GM19438 (cell line): ENCODE results near the gene DIPK1A.
"Not testable (repeated sequence)": the region's sequence is repeated elsewhere in the genome, so short reads cannot be mapped to it uniquely, and the experiment has no call there.

ENCODE experiments used
- ATAC-seq: cut with Tn5 transposase; IDR thresholded peaks from one replicate; pipeline ENCODE4 v1.9.1; 2021; ENCODE audit warnings: low read depth; ENCODE audit not compliant: unreplicated experiment

The DIPK1A gene

GRCh38 chr1:92980732-92981647 lies 19.7 kb upstream of the DIPK1A start:
- peak; percentile 55 for ATAC-seq

- peak; percentile 78 for ATAC-seq
These were observed 14.4 kb upstream of the DIPK1A start for GRCh38 chr1:92975551-92976232.

- ATAC-seq: not testable (repeated sequence)
These were observed 12.8 kb upstream of the DIPK1A start for GRCh38 chr1:92974112-92974511.

DNA sequence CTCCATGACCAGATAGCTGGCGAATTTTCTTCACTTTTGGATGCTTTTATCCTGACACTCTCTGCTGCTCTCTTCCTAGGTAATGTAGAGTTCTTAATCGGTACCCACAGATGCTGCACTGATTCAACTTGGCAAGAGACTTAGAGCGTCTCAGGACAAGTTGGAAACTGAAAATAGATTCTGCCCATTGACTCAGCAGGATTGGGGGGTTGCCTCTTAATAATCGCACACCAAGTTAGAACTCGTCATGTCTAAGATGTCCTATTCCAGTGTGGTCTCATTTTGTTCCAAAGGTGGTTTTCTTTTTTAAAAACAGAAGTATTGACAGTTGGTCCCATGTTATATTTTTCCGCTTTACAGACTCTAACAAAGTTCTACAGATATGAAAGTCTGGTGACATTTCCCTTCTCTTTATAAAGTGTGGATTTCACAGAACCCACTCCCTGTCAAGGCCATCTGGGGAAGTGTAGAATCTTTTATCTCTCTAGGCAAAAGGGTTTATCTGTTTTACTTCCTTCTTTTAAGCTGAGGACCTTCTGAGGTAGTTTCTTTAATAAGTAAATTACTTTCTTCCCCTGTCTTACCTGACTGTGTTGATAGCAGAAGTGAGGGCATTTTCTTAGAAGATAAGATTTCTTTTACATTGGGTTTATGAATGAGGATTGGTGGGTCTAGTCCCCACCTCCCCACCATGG lies 12.1 kb upstream of the DIPK1A start:
- no peak for ATAC-seq

- ATAC-seq: no peak
These were observed 11.3 kb upstream of the DIPK1A start for GRCh38 chr1:92972409-92973129.

DNA sequence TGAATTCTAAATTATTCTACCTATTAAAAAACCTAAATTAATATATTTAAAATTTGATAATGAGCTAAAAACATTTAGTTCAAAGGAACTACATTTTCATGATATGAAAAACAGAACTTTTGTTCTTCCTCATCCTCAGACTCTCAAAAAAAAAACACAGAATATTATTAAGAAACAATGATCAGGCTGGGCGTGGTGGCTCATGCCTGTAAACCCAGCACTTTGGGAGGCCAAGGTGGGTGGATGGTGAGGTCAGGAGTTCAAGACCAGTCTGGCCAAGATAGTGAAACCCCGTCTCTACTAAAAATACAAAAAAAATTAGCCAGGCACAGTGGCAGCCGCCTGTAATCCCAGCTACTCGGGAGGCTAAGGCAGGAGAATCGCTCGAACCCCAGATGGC lies 10.7 kb upstream of the DIPK1A start:
- not testable (repeated sequence) for ATAC-seq

GRCh38 chr1:92970990-92971689 lies 9.9 kb upstream of the DIPK1A start:
- no peak for ATAC-seq

- no peak for ATAC-seq
These were observed 8.3 kb upstream of the DIPK1A start for GRCh38 chr1:92969517-92969916.

DNA sequence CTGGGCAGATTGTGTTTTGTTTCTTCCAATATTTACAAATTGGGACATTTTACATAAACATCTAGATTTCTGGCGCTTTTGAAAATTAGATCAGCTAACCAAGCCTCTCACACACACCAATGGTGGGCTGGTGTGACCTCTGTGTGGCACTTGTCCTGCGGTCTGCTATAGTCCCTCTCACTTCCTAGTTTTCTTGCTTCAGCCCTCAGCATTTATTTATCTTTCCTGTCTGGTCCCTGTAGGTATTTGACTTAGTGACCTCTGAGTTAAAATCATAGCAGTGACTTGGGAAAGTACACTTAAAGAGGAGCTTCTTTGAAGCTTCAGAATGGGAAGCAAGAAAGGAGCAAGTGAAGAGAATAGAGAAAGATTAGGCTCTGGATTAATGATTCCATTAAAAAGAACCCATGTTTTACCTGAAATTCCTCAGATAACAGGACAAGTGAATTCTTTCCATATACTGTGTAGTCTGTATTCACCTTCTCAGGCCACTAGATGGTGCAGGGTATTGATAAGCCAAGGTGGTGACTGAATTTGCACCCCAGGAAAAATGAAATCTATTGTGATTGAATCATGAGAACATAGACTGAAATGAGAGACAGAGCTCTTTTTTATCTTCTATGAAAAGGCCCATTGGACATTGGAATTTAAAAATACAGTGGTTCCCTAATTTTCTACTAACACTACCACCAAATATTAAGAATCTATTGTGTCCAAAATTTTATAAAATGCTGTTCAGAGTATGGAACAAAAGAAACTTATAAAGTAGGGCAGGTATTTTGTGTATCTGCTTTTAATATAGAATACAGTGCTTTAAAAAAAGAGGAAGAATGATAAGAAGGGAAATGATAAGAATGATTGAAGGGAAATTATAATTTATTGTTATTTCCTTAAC lies 7.1 kb upstream of the DIPK1A start:
- ATAC-seq: peak; percentile 62

DNA sequence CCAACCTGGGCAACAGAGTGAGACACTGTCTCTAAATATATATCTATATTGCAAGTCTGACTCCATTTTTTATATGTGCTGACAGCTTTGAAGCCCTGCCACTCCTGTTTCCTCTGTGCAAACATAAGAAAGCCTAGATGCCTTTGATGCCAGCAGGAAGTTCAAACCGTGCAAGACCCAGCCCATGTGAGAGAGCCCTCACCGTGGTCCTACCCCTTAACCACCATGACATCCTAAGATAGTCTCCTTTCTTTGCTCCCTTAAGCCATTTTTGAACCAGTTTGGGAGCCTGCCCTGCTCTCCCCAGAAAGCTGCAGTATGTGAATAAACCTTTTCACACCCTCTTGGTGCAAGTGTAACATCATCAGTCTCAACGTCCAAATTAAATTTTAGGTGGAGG lies 3.7 kb upstream of the DIPK1A start:
- ATAC-seq: no peak

- no peak for ATAC-seq
These were observed 3.1 kb upstream of the DIPK1A start for GRCh38 chr1:92964316-92964715.

DNA sequence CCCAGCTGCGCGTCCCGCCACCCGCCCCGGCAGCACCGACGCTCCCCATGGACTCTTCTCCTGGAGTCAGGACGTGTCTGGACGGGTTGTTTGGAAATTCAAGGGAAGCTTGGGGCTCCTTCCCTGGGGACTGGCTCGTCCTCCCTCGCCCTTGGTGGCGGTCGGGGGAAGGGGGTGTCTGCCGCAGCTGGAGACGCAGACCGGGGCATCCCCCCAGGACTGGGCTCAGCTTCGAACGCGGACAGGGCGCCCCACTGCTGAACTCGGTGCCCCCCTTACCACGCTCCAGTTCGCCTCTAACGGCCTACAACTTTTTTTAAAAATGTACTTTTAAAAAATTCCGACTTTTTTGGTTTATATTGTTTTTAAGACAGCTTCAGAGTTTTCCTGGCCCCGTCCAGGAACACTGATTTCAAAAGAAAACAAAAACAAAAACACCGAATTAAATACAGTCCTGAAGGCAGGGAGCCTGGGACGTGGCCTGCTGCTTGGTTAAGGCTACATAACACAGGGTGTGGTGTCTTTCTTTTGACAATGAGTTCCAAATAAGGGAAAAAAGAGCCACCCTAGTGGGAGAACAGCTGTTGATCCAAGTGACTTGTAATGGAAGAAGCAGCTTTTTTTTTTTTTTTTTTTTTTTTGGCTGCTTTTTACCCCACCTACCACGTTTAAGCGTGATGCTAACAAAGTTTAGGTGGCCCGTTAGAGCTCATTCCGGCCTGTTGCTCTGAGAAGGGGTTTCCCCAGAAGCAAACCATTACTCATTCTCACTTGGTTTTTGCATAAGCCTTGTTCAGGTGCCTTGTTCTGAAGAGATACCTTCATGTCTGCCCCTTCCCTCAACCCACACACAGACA lies 862 bp upstream of the DIPK1A start:
- peak; percentile 50 for ATAC-seq

DNA sequence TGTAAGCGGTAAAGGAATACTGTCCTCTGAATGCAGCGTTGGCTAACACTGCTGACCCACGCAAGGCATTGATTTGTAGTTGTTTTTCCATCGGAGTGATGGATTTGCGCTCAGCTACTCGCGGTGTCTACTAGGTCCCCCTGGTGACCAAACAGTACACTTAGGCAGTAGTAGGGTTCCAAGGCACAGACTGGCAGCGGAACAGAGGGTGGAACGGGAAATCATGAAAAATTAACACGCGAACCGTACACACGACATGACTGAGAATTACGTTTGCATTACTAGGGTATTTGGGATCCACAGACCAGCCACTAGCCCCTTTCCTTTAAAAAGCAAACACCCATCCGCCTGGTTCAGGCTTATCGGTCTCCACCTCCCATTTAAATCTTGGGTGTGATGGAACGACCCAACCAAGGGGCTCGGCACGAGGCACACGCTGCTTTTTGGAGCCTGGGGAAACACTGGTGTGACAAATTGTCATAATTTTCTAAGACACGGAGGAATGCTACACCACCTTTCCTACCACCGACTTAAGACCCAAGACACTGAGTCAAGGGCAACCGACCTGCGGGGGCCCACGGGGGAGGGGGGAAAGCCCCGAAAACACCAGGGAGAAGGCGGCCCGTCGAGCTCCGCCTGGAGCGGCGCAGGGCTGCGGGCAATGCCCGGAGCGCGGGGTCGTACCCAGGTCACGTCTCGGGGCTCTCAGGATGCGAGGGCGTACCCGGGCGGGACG lies 699 bp downstream of the DIPK1A start:
- ATAC-seq: peak; percentile 44

DNA sequence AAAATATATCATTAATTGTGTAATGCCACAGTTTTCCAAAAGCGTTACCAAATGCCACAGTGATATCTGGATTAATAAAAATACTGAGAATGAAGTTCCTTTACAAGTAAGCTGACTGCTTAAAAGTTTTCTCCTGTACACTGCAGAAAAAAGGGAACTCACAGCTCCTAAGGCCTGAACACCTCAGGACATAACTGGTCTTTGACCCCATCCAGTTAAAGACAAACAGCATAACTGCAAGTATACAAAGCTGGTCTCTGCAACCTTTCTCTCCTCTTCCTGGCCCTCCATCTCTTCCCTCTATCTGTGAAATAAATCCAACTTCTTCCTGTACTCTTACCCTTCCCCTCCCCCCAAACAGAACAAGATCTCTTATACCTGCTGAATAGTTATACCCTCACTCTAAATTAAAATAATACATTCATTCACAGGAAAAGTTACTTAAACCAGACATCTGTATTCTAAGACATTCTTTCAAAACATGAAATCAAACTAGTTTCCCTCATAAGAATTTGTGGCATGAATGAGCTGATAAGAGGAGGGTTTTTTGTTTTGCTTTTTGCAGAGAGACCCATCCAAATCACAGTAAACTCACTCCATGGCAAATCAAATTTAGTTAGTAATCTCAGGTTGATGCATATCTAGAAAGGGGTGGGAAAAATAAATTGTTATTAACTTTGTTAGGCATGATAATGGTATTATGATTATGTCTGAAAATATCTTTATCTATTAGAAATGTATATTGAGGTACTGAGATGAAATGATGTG lies 2.9 kb downstream of the DIPK1A start:
- no peak for ATAC-seq

GRCh38 chr1:92957030-92957734 lies 4.1 kb downstream of the DIPK1A start:
- no peak for ATAC-seq
